ENCODE measurements around the gene DEGS1.

Gene DEGS1

GRCh38 chr1:224182866-224183590 lies at the start of gene DEGS1:
Gene DEGS1 (plus strand): TSS chr1:224183240. CDS start chr1:224183337, 97 bp downstream.
- Histone ChIP-seq H3K36me3 (ENCODE audit: control insufficient read depth, insufficient read depth, low read length) (no peaks in the 10 kb centered on the region), H3K27ac (ENCODE audit: low read depth, low read length) (peak within 1 kb of the TSS; percentile 97), H3K4me3 (ENCODE audit: low read length) (peak within 1 kb of the TSS; percentile 87), H3K9ac (ENCODE audit: low read length) (peak within 1 kb of the TSS; percentile 98), H3K4me1 (ENCODE audit: control insufficient read depth, insufficient read depth, low read length) (peaks cover 11% of the 10 kb centered on the region), H3K27me3 (ENCODE audit: control insufficient read depth, insufficient read depth, low read length) (no peaks in the 10 kb centered on the region)

DNA sequence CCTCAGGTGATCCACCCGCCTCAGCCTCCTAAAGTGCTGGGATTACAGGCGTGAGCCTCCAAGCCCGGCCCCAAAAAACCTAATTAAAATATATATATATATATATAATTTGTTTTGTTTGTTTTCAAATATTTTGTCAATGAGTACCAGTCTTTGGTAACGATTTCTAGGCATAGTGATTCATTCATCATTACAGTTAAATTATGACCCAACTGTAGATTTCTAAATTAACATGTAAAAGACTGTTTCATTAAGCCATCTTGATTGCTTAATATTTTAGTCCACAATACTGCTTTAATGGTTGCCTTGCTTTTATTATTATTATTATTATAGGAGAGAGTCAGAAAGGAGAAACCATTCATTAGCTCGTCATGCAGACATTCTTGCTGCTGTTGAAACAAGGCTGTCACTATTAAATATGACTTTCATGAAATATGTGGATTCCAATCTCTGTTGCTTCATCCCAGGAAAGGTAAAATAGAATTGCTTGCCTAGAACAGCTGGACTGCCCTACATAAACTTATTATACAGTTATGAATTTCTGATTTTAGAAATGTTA lies 49.2 kb upstream of the DEGS1 start:
- Histone ChIP-seq H3K36me3 (ENCODE audit: control insufficient read depth, insufficient read depth, low read length) (peaks cover 16% of the 10 kb centered on the region), H3K27ac (ENCODE audit: low read depth, low read length) (no peak overlapping the region), H3K9ac (ENCODE audit: low read length) (no peak overlapping the region), H3K27me3 (ENCODE audit: control insufficient read depth, insufficient read depth, low read length) (no peaks in the 10 kb centered on the region), H3K4me1 (ENCODE audit: control insufficient read depth, insufficient read depth, low read length) (no peaks in the 10 kb centered on the region), H3K4me3 (ENCODE audit: low read length) (no peak overlapping the region)

DNA sequence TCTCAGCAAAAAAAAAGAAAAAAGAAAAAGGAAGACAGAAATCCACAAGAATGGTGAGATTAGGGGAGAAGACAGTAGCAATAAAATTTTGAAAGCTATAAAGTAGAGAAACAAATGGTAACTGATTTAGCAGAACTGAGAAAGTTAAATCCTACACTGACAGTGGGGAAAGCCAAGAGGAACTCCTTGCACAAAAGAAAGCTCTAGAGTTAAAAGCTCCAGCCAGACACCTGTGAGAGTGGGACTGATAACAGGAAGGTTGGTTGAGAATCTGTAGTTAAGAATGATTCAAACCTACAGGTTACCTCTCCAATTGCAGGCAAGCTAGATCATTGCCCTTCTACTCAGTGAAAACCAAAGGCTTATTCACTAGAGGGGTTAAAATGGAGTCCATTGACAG lies 45.5 kb upstream of the DEGS1 start:
- no peaks in the 10 kb centered on the region for H3K4me1 ChIP-seq (ENCODE audit: control insufficient read depth, insufficient read depth, low read length)
- H3K4me3 ChIP-seq (ENCODE audit: low read length), result no peak overlapping the region
- H3K36me3 ChIP-seq (ENCODE audit: control insufficient read depth, insufficient read depth, low read length), result peaks cover 8% of the 10 kb centered on the region
- H3K27ac ChIP-seq (ENCODE audit: low read depth, low read length), result no peak overlapping the region
- H3K27me3 ChIP-seq (ENCODE audit: control insufficient read depth, insufficient read depth, low read length), result no peaks in the 10 kb centered on the region
- no peak overlapping the region for H3K9ac ChIP-seq (ENCODE audit: low read length)

DNA sequence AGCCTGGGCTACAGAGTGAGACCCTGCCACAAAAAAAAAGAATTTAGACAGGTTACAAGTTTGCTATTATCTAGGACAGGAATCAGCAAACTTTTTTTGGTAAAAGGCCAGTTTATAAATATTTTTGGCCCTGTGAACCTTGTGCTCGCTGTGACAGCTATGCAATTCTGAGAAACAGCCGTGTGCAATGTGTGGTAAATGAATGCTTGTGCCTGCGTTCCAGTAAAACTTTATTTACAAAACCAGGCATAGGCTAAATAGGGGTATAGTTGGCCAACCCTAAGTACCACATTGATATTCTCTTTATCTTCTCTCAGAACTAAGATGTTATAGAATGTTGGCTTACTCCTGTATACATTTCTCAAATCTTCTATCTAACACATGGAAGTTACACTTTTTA lies 44.8 kb upstream of the DEGS1 start:
- Histone ChIP-seq H3K27me3 (ENCODE audit: control insufficient read depth, insufficient read depth, low read length) (no peaks in the 10 kb centered on the region), H3K4me3 (ENCODE audit: low read length) (no peak overlapping the region), H3K36me3 (ENCODE audit: control insufficient read depth, insufficient read depth, low read length) (peaks cover 2% of the 10 kb centered on the region), H3K9ac (ENCODE audit: low read length) (no peak overlapping the region), H3K27ac (ENCODE audit: low read depth, low read length) (no peak overlapping the region), H3K4me1 (ENCODE audit: control insufficient read depth, insufficient read depth, low read length) (no peaks in the 10 kb centered on the region)

DNA sequence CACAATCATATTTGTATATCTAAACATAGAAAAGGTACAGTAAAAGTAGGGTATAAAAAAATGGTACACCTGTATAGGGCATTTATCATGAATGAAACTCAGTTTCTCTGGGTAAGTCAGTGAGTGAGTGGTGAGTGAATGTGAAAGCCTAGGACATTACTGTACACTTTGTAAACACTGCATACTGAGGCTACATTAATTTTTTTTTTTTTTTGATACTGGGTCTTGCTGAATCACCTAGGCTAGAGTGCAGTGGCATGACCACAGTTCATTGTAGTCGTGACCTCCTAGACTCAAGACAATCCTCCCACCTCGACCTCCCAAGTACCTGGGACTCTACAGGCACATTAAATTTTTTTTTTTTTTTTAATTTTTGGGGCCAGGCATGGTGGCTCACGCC lies 41.3 kb upstream of the DEGS1 start:
- Histone ChIP-seq H3K4me1 (ENCODE audit: control insufficient read depth, insufficient read depth, low read length) (no peaks in the 10 kb centered on the region), H3K27me3 (ENCODE audit: control insufficient read depth, insufficient read depth, low read length) (no peaks in the 10 kb centered on the region), H3K36me3 (ENCODE audit: control insufficient read depth, insufficient read depth, low read length) (peaks cover 2% of the 10 kb centered on the region), H3K27ac (ENCODE audit: low read depth, low read length) (no peak overlapping the region), H3K4me3 (ENCODE audit: low read length) (no peak overlapping the region), H3K9ac (ENCODE audit: low read length) (no peak overlapping the region)

DNA sequence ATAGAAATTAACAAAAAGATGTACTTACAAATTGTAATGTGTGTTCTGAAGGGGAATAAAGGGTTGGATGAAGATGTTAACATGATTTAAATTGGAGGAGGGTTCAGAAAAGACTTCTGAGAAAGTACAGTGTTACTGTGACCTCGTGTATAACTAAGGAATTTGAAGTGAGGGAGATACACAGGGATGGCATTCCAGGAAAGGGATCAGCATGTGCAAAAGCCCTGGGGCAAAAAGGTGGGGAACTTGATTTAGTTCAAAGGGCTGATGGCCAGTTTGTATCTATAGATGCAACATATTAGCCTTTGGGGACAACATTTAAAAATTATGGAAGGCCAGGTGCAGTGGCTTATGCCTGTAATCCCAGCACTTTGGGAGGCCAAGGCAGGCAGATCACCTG lies 33.3 kb upstream of the DEGS1 start:
- H3K36me3 ChIP-seq (ENCODE audit: control insufficient read depth, insufficient read depth, low read length), result peaks cover 3% of the 10 kb centered on the region
- no peaks in the 10 kb centered on the region for H3K27me3 ChIP-seq (ENCODE audit: control insufficient read depth, insufficient read depth, low read length)
- no peaks in the 10 kb centered on the region for H3K4me1 ChIP-seq (ENCODE audit: control insufficient read depth, insufficient read depth, low read length)
- H3K4me3 ChIP-seq (ENCODE audit: low read length), result no peak overlapping the region
- no peak overlapping the region for H3K27ac ChIP-seq (ENCODE audit: low read depth, low read length)
- no peak overlapping the region for H3K9ac ChIP-seq (ENCODE audit: low read length)

GRCh38 chr1:224151117-224151516 lies 31.9 kb upstream of the DEGS1 start:
- Histone ChIP-seq H3K4me3 (ENCODE audit: low read length) (no peak overlapping the region), H3K36me3 (ENCODE audit: control insufficient read depth, insufficient read depth, low read length) (peaks cover 3% of the 10 kb centered on the region), H3K9ac (ENCODE audit: low read length) (no peak overlapping the region), H3K27me3 (ENCODE audit: control insufficient read depth, insufficient read depth, low read length) (no peaks in the 10 kb centered on the region), H3K27ac (ENCODE audit: low read depth, low read length) (no peak overlapping the region), H3K4me1 (ENCODE audit: control insufficient read depth, insufficient read depth, low read length) (no peaks in the 10 kb centered on the region)

DNA sequence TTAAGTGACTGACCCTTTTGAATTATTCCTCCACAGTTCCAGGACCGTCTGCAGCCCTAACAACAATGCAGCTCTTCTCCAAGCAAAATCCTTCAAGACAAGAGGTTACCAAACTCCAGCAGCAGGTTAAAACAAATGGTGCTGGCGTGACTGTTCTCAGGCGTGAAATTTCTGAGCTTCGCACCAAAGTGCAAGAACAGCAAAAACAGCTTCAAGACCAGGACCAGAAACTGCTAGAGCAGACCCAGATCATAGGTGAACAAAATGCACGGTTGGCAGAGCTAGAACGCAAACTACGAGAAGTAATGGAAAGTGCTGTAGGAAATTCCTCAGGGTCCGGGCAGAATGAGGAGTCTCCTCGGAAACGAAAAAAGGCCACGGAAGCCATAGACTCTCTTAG lies 25.7 kb upstream of the DEGS1 start:
- Histone ChIP-seq H3K9ac (ENCODE audit: low read length) (no peak overlapping the region), H3K27me3 (ENCODE audit: control insufficient read depth, insufficient read depth, low read length) (no peaks in the 10 kb centered on the region), H3K27ac (ENCODE audit: low read depth, low read length) (no peak overlapping the region), H3K4me1 (ENCODE audit: control insufficient read depth, insufficient read depth, low read length) (no peaks in the 10 kb centered on the region), H3K4me3 (ENCODE audit: low read length) (no peak overlapping the region), H3K36me3 (ENCODE audit: control insufficient read depth, insufficient read depth, low read length) (peaks cover 19% of the 10 kb centered on the region)

DNA sequence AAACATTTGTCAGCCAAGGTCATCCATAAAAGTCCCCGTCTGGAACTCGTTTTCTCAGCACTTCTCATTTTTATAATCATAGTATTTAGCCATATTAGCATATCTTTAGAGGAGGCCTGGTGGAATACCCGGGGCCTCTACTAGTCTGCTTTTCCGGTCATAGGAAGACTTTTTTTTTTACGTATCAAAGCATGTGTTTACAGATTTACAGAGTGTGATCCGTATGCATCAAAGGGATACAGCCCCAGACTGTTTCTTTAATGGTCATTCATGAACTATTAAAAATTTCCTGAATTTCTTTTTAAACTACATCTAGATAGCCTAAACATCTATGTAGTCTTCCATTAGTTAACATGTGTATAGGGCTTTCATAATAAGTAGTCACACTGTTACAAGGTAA lies 23.5 kb upstream of the DEGS1 start:
- Histone ChIP-seq H3K27me3 (ENCODE audit: control insufficient read depth, insufficient read depth, low read length) (no peaks in the 10 kb centered on the region), H3K9ac (ENCODE audit: low read length) (no peak overlapping the region), H3K36me3 (ENCODE audit: control insufficient read depth, insufficient read depth, low read length) (peaks cover 19% of the 10 kb centered on the region), H3K27ac (ENCODE audit: low read depth, low read length) (no peak overlapping the region), H3K4me1 (ENCODE audit: control insufficient read depth, insufficient read depth, low read length) (no peaks in the 10 kb centered on the region), H3K4me3 (ENCODE audit: low read length) (no peak overlapping the region)

DNA sequence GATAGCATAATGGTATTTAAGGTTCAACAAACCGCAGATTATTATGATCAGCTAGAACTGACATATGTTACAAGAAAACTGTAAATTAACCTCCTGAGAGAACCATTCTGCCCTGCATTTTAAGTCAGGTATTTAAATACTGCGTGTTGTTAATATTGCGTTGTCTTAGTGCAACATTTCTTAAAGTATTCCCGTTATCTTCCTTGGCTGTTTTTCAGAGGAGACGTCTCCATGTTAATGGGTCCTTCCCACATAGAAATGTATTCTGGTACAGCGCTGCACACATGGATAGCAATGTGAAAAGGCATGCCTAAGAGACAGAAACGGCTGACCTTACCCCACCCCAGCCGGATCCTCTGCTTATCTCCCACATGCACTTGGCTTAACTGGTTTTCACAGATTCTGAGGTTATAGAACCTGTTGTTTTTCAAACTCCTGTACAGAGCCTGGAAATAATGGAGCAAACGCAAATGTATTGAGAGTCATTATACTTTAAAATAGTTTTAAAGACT lies 22.8 kb upstream of the DEGS1 start:
- Histone ChIP-seq H3K27ac (ENCODE audit: low read depth, low read length) (no peak overlapping the region), H3K36me3 (ENCODE audit: control insufficient read depth, insufficient read depth, low read length) (peaks cover 19% of the 10 kb centered on the region), H3K4me1 (ENCODE audit: control insufficient read depth, insufficient read depth, low read length) (no peaks in the 10 kb centered on the region), H3K4me3 (ENCODE audit: low read length) (no peak overlapping the region), H3K27me3 (ENCODE audit: control insufficient read depth, insufficient read depth, low read length) (no peaks in the 10 kb centered on the region), H3K9ac (ENCODE audit: low read length) (no peak overlapping the region)

- no peak overlapping the region for H3K9ac ChIP-seq (ENCODE audit: low read length)
- H3K27ac ChIP-seq (ENCODE audit: low read depth, low read length), result no peak overlapping the region
- no peak overlapping the region for H3K4me3 ChIP-seq (ENCODE audit: low read length)
- H3K4me1 ChIP-seq (ENCODE audit: control insufficient read depth, insufficient read depth, low read length), result no peaks in the 10 kb centered on the region
- no peaks in the 10 kb centered on the region for H3K27me3 ChIP-seq (ENCODE audit: control insufficient read depth, insufficient read depth, low read length)
- peaks cover 11% of the 10 kb centered on the region for H3K36me3 ChIP-seq (ENCODE audit: control insufficient read depth, insufficient read depth, low read length)
These were observed 20.3 kb upstream of the DEGS1 start for GRCh38 chr1:224162768-224163167.

- Histone ChIP-seq H3K36me3 (ENCODE audit: control insufficient read depth, insufficient read depth, low read length) (peaks cover 8% of the 10 kb centered on the region), H3K27me3 (ENCODE audit: control insufficient read depth, insufficient read depth, low read length) (no peaks in the 10 kb centered on the region), H3K4me1 (ENCODE audit: control insufficient read depth, insufficient read depth, low read length) (no peaks in the 10 kb centered on the region), H3K9ac (ENCODE audit: low read length) (no peak overlapping the region), H3K27ac (ENCODE audit: low read depth, low read length) (no peak overlapping the region), H3K4me3 (ENCODE audit: low read length) (no peak overlapping the region)
These were observed 19.7 kb upstream of the DEGS1 start for GRCh38 chr1:224163311-224163710.

GRCh38 chr1:224168859-224169380 lies 14.1 kb upstream of the DEGS1 start:
- Histone ChIP-seq H3K4me1 (ENCODE audit: control insufficient read depth, insufficient read depth, low read length) (peaks cover 3% of the 10 kb centered on the region), H3K36me3 (ENCODE audit: control insufficient read depth, insufficient read depth, low read length) (no peaks in the 10 kb centered on the region), H3K4me3 (ENCODE audit: low read length) (no peak overlapping the region), H3K27me3 (ENCODE audit: control insufficient read depth, insufficient read depth, low read length) (no peaks in the 10 kb centered on the region), H3K9ac (ENCODE audit: low read length) (no peak overlapping the region), H3K27ac (ENCODE audit: low read depth, low read length) (no peak overlapping the region)

Data from rectal smooth muscle tissue (tissue), 1 donor.